Panc1 (cell line): Measurements from ENCODE around the gene PPP2R3A.

Experiments
- POLR2AphosphoS5 ChIP-seq: IDR thresholded peaks from 2 replicates; pipeline ENCODE4 v1.6.1; 2012; ENCODE audit warnings: mild to moderate bottlenecking, low read depth, low read length, moderate library complexity
- SIN3A ChIP-seq: IDR thresholded peaks from 2 replicates; pipeline ENCODE4 v1.6.1; 2012; ENCODE audit warnings: low read depth, mild to moderate bottlenecking, low read length, moderate library complexity, borderline replicate concordance; ENCODE audit not compliant: insufficient read depth
- TCF7L2 ChIP-seq: IDR thresholded peaks from 2 replicates; pipeline ENCODE4 v1.6.1; 2011; ENCODE audit warnings: mild to moderate bottlenecking, low read depth, low read length, inconsistent platforms
- TF ChIP-seq, protein P1 (sequence below): fragments of 450-650 bp; IDR thresholded peaks from 2 replicates; pipeline ENCODE4 v1.5.1; 2017; ENCODE audit warnings: mild to moderate bottlenecking
- TF ChIP-seq, protein P2 (sequence below), 2 experiments: IDR thresholded peaks; 2 replicates each; pipeline ENCODE4 v1.6.1; 2011 to 2012; ENCODE audit warnings: low read depth in 2 of 2, control low read depth in 1 of 2, low read length in 1 of 2, mild to moderate bottlenecking in 1 of 2, moderate library complexity in 1 of 2; ENCODE audit not compliant: insufficient read depth in 1 of 2

DNA sequence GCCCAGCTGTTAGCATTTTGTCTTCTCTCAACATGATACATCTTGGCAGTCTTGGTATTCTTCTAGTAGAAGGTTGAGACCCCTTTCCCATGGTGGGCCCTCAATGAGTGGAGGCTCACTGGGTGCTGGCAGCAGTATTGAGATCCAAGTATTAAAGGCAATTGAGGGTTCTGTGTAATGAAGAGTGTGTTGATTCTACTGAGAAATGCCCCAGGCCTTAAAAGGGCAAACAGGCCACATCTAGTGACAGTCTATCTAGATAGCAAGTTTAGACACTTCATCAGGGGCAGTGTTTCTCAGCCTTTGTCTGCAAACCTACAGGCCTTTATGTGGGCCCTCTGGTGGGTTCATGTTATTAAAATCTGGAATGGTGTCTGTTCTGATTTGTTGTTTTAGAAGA lies 9.5 kb downstream of the PPP2R3A start:
- TF ChIP-seq TCF7L2 (no peak), POLR2AphosphoS5 (no peak), SIN3A (no peak)
- TF ChIP-seq, protein P1, sequence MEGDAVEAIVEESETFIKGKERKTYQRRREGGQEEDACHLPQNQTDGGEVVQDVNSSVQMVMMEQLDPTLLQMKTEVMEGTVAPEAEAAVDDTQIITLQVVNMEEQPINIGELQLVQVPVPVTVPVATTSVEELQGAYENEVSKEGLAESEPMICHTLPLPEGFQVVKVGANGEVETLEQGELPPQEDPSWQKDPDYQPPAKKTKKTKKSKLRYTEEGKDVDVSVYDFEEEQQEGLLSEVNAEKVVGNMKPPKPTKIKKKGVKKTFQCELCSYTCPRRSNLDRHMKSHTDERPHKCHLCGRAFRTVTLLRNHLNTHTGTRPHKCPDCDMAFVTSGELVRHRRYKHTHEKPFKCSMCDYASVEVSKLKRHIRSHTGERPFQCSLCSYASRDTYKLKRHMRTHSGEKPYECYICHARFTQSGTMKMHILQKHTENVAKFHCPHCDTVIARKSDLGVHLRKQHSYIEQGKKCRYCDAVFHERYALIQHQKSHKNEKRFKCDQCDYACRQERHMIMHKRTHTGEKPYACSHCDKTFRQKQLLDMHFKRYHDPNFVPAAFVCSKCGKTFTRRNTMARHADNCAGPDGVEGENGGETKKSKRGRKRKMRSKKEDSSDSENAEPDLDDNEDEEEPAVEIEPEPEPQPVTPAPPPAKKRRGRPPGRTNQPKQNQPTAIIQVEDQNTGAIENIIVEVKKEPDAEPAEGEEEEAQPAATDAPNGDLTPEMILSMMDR, result no peak
- TF ChIP-seq, protein P2, sequence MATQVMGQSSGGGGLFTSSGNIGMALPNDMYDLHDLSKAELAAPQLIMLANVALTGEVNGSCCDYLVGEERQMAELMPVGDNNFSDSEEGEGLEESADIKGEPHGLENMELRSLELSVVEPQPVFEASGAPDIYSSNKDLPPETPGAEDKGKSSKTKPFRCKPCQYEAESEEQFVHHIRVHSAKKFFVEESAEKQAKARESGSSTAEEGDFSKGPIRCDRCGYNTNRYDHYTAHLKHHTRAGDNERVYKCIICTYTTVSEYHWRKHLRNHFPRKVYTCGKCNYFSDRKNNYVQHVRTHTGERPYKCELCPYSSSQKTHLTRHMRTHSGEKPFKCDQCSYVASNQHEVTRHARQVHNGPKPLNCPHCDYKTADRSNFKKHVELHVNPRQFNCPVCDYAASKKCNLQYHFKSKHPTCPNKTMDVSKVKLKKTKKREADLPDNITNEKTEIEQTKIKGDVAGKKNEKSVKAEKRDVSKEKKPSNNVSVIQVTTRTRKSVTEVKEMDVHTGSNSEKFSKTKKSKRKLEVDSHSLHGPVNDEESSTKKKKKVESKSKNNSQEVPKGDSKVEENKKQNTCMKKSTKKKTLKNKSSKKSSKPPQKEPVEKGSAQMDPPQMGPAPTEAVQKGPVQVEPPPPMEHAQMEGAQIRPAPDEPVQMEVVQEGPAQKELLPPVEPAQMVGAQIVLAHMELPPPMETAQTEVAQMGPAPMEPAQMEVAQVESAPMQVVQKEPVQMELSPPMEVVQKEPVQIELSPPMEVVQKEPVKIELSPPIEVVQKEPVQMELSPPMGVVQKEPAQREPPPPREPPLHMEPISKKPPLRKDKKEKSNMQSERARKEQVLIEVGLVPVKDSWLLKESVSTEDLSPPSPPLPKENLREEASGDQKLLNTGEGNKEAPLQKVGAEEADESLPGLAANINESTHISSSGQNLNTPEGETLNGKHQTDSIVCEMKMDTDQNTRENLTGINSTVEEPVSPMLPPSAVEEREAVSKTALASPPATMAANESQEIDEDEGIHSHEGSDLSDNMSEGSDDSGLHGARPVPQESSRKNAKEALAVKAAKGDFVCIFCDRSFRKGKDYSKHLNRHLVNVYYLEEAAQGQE (IDR thresholded peaks at IDR 0.05; ENCODE audit: insufficient read depth in 1 of 2, low read depth in 2 of 2, low read length in 1 of 2), result no peak
